Activated CD4-positive, alpha-beta T cell treated with anti-CD3 and anti-CD28 coated beads, Interleukin-2, Interleukin-6, amounts not matched to agents 100 ng/mL and 50 ng/mL, durations not matched to agents 16 hours and 8 hours (primary cell): ENCODE data around the gene MCAM.
A peak's percentile ranks its signal among the peaks of the same experiment; 100 is the strongest.

Source experiments
- DNase-seq: peaks from one replicate; pipeline ENCODE4 v3.0.0-alpha.2; 2020

Gene MCAM

GRCh38 chr11:119345685-119346084 is 28.8 kb upstream of the MCAM start:
- DNase-seq: no peak

DNA sequence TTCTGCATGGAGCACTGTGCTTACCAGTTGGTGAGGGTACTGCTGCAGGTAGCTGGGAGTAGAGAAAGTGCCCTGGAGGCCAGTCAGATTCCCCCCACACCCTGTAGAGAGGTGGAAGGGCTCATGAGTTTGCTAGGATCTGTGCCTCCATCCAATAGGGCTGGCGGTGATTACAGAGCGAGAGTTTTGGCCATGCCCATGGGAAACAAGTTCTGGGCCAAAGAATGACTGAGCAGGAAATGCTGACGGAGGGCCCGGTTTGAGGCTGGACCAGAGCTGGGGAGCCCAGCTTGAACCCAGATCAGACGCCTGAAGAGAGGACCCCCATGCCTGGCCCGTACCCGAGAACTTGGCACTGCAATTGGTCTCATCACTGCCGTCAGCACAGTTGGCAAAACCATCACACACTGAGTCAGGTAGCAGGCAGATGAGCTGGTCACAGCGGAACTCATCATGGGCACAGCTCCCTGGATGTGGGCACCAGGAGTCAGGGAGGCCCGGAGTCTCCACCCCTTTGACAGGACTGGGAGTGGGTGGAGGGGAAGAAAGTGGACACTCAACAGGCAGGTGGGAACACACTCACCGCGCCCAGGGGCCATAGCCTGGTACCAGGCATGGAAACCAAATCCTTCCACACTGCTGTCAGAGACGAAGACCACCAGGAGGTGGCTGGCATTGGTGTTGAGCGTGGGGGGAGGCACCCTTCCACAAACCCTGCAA is 27.5 kb upstream of the MCAM start:
- DNase-seq: no peak

GRCh38 chr11:119343726-119344125 is 26.8 kb upstream of the MCAM start:
- DNase-seq: no peak

GRCh38 chr11:119342362-119343130 is 25.6 kb upstream of the MCAM start:
- DNase-seq: no peak

- DNase-seq: no peak
These were observed 25.0 kb upstream of the MCAM start for GRCh38 chr11:119342023-119342300.

GRCh38 chr11:119341222-119342022 is 24.5 kb upstream of the MCAM start:
- no peak for DNase-seq

DNA sequence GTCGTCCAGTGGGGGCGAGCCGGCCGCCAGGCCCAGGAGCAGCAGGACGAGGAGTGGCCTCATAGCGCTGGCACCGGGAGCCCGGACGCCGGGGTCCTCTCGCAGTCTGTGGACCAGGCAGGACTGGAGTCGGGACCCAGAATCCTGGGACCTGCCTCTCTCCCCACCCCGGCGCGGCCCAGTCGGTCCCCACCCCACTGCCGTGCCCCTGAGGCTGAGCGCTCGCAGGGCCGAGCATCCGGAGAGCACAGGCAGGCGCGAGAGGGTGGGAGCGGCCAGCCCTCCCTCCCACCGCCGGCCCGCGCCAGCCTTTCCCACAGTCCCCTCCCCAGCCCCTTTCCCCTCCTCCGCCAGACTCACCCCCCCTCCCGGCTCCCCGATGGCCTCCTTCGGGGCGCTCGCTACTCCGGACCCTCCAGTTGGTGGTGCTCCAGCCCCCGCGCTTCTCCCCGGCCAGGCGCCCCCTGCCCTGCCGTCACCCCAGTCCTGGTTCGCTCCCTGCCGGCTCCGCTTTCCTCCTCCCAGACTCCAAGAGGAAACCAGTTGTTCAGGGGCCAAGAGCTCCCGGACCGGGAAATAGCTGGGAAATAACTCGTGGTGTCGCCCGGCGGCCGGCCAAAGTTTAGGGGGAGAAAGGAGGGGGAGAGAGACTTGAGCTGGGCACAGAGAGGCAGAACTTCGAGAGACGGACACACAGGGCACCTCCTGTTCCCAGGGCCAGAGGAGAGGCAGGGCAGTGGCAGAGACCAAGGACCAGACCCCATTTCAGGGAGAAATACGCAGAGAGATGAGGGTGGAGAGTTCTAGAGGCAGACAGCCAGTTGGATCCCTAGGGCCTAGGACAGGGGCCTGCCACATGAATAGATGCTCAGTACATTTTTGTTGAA is 23.6 kb upstream of the MCAM start, which contains the start of gene C1QTNF5:
Gene C1QTNF5 (minus strand): TSS at position 549 of the 887 bp plus-strand sequence. CDS start 486 bp downstream, at position 63.
- DNase-seq: no peak

DNA sequence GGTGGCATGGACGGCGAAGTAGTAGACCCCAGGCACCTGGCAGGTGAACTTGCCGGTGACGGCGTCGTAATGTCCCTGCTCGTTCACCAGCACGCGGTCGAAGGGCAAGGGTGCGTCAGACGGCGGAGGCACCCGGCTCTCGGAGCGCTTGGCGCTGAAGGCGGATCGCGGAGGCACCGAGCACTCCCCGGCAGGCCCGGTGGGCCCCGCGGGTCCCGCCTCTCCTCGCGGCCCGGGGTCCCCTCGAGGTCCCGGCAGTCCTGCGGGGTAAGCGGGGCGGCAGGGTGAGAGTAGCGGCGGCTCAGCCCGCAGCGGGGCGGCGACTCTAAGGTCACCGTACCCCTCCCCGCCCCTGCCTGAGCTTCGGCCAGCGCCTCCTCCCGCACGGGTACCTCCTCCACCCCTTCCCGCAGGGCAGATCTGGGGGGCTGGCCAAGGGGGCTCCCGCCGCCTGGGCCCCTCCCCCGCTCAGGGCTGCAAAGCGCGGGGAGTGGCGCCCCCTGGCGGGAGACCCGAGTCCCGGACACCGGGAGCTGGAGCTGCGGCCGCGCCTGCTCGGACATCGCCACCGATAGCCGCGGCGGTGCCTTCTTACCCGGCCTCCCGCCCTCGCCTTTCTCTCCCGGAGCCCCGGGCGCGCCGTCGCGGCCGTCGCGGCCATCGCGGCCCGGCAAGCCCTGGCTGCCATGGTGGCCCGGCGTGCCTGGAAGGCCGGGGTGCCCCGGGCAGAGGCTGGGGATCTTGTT is 22.8 kb upstream of the MCAM start:
- peak; percentile 56 for DNase-seq

GRCh38 chr11:119338965-119339588 is 22.1 kb upstream of the MCAM start:
- DNase-seq: no peak

GRCh38 chr11:119338318-119338890 is 21.5 kb upstream of the MCAM start:
- peak; percentile 82 for DNase-seq

- no peak for DNase-seq
These were observed 20.8 kb upstream of the MCAM start for GRCh38 chr11:119337581-119338317.

DNA sequence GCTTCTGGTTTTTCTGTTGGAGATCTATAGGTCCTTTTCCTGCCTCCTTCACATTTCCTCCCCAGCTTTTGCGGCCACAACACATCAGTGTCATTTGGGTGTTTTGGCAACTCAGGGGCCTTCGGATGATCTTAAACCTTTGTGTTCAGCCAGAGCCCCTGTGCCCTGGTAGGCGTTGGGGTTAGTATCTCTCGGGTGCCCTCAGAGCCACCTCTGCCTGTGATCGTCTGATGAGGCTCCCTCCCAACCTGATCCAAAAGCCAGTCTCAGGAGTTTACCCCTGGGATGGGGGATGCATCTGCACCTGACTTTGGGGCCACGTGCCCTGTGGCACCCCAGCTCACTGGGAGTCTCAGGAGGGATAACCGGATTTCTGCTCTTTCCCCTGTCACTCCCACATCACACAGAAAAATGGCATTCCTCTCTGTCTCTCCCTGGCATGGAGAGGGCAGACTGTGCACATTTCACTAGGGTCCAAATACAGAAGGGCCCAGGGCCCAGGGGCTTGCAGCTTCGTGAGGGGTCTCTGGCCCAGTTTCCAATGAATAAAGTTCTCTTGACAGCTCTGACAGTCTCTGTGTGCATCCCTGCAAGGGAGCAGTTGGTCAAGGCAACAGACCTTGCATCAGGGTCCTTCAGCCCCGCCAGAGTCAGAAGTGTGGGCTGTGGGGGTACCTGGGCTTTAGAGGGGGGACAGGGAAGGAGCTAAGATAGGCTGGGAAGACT is 20.0 kb upstream of the MCAM start:
- no peak for DNase-seq

DNA sequence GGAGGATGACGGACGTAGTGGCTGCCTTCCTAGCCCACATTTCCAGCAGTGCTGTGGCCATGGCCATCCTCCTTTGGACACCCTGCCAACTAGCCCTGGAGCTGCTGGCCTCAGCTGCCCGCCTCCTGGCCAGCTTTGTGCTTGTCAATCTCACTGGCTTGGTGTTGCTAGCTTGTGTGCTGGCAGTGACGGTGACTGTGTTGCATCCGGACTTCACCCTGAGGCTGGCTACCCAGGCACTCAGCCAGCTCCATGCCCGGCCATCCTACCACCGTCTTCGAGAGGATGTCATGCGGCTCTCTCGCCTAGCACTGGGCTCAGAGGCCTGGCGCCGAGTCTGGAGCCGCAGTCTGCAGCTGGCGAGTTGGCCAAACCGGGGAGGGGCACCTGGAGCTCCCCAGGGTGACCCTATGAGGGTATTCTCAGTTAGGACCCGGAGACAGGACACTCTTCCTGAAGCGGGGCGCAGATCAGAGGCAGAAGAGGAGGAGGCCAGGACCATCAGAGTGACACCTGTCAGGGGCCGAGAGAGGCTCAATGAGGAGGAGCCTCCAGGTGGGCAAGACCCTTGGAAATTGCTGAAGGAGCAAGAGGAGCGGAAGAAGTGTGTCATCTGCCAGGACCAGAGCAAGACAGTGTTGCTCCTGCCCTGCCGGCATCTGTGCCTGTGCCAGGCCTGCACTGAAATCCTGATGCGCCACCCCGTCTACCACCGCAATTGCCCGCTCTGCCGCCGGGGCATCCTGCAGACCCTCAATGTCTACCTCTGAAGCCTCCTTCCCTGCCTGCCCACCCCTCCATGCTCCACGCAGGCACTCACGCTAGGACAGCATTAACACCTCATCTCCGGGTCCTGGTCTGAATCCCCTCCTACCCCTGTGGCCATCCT is 19.0 kb upstream of the MCAM start:
- DNase-seq: no peak

- no peak for DNase-seq
These were observed 18.2 kb upstream of the MCAM start for GRCh38 chr11:119335091-119335654.

DNA sequence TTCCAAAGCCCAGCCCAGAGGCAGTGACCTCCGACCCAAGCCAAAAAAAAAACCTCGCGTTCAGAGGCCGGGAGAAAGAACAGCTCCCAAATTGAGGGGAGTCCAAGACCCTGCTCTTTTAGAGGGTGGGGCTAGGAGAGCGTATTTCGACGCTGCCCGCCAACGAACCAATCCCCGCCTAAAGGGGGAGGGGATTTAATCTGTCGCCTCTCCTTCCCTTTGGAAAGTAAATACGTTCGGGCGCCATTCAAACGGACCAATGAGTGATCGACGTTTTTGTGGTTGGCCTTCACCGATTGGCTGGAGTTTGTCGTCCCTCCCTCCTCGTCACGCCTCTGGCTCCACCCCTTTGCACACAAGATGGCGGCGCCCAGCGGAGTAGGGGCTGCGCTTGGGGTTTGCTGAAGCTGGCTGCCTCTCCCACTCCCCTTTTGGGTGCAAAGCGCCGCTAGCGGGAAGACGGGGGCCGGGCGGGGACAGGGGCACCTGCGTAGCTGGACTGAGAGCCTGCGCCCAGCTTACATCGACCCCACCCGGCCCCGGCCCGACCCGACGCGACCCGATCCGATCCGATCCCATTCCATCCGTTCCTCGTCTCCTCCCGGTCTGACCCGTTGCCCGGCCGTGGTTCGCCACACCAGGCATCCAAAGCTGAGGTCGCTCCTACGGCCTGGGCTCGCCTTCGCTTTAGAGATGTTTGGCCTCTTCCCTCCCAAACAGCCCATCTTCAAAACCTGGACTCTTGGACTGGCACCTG is 17.4 kb upstream of the MCAM start, which contains the start of gene RNF26:
Gene RNF26 (plus strand): TSS at position 354 of the 757 bp plus-strand sequence. CDS start 596 bp downstream, outside the sequence.
- DNase-seq: peak; percentile 97

- DNase-seq: no peak
These were observed 15.3 kb upstream of the MCAM start for GRCh38 chr11:119332111-119332765.

DNA sequence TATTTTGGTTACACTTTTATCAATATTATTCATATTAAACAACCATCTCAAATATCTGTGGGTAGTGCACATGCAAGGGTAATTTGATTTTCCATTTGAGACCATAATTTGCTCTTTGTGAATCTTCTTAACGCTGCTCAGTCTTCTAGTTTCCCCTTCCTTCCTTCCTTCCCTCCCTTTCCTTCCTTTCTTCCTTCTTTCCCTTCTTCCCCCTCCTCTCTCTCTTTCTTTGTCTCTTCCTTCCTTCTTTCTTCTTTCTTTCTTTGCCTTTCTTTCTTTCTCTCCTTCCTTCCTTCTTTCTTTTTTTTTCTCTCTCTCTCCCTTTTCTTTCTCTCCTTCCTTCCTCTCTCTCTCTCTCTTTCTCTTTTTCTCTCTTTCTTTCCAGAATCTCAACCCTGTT is 13.3 kb upstream of the MCAM start:
- no peak for DNase-seq
